K562 (cell line): ENCODE data around the gene SIGLEC6. TPM values are rescaled to one million over a fixed set of nuclear protein-coding genes. Genes with fewer than 3 reads are reported as not detected.
A peak's percentile ranks its signal among the peaks of the same experiment; 100 is the strongest.

Experiments
- ATF7 ChIP-seq: fragments of 450-650 bp; IDR thresholded peaks from 2 replicates; pipeline ENCODE4 v1.7.1; 2014; ENCODE audit warnings: mild to moderate bottlenecking, moderate library complexity
- EHMT2 ChIP-seq: fragments of 450-650 bp; IDR thresholded peaks from 2 replicates; pipeline ENCODE4 v1.6.1; 2018; ENCODE audit warnings: antibody characterized with exemption
- EP300 ChIP-seq: IDR thresholded peaks from 2 replicates; pipeline ENCODE4 v1.6.1; 2012; ENCODE audit warnings: low read length, improper control_type of control experiment
- EZH2 ChIP-seq: IDR thresholded peaks from 2 replicates; pipeline ENCODE4 v1.6.1; 2012; ENCODE audit warnings: low read depth, mild to moderate bottlenecking, inconsistent platforms, low read length, borderline replicate concordance
- GABPB2 ChIP-seq: fragments of 250-450 bp; sonication (Bioruptor Pico); conservative IDR thresholded peaks from 2 replicates; pipeline ENCODE4 v1.5.1; 2021; ENCODE audit warnings: mild to moderate bottlenecking
- HOMEZ ChIP-seq: fragments of 250-450 bp; sonication (Bioruptor Pico); IDR thresholded peaks from 2 replicates; pipeline ENCODE4 v1.4.0; 2020; ENCODE audit warnings: mild to moderate bottlenecking, moderate library complexity
- ID3 ChIP-seq, 2 experiments: fragments of 250-450 bp in 1 of 2; fragments of 450-650 bp in 1 of 2; sonication (Bioruptor Pico) in 1 of 2; IDR thresholded peaks; 2 replicates each; pipeline versions ENCODE4 v1.6.1 to v1.8.0; 2016 to 2021; ENCODE audit warnings: mild to moderate bottlenecking in 2 of 2, moderate library complexity in 2 of 2, missing compliant biosample characterization in 1 of 2, missing genetic modification characterization in 1 of 2
- MEIS2 ChIP-seq: fragments of 450-650 bp; IDR thresholded peaks from 2 replicates; pipeline ENCODE4 v1.6.1; 2014; ENCODE audit warnings: mild to moderate bottlenecking; ENCODE audit not compliant: partially characterized antibody
- MIER1 ChIP-seq: fragments of 450-650 bp; IDR thresholded peaks from 2 replicates; pipeline ENCODE4 v1.6.1; 2016; ENCODE audit warnings: antibody characterized with exemption, mild to moderate bottlenecking, low read depth
- MTA1 ChIP-seq: fragments of 450-650 bp; IDR thresholded peaks from 2 replicates; pipeline ENCODE4 v1.6.1; 2017; ENCODE audit warnings: borderline replicate concordance
- PHF8 ChIP-seq: fragments of 200-600 bp; sonication (generic); IDR thresholded peaks from 2 replicates; pipeline ENCODE4 v1.6.1; 2012; ENCODE audit warnings: mixed run types, mild to moderate bottlenecking, inconsistent platforms, low read length, moderate library complexity, borderline replicate concordance
- PURB ChIP-seq: sonication (generic); formaldehyde crosslinking; IDR thresholded peaks from 2 replicates; pipeline ENCODE4 v1.9.0; 2021; ENCODE audit warnings: low read depth, mild to moderate bottlenecking, missing genetic modification reagents
- RBM25 ChIP-seq: fragments of 200-400 bp; formaldehyde crosslinking; IDR thresholded peaks from 2 replicates; pipeline ENCODE4 v1.6.1; 2018; ENCODE audit warnings: low read length, low read depth, moderate library complexity; ENCODE audit not compliant: severe bottlenecking
- TEAD1 ChIP-seq, 2 experiments: fragments of 450-650 bp in 1 of 2; sonication (generic) in 1 of 2; formaldehyde crosslinking; IDR thresholded peaks; 2 replicates each; pipeline versions ENCODE4 v1.4.0 to v1.8.0; 2020 to 2022; ENCODE audit warnings: mild to moderate bottlenecking in 2 of 2, missing genetic modification reagents in 1 of 2
- TEAD4 ChIP-seq, 2 experiments: sonication (generic) in 1 of 2; formaldehyde crosslinking in 1 of 2; IDR thresholded peaks; 2 replicates each; pipeline versions ENCODE4 v1.6.1 to v1.8.0; 2012 to 2022; ENCODE audit warnings: borderline replicate concordance in 1 of 2, inconsistent platforms in 1 of 2, low read length in 1 of 2, mild to moderate bottlenecking in 1 of 2, missing genetic modification reagents in 1 of 2
- TGIF2 ChIP-seq: sonication (generic); formaldehyde crosslinking; IDR thresholded peaks from 2 replicates; pipeline ENCODE4 v1.8.1; 2022; ENCODE audit warnings: mild to moderate bottlenecking, missing genetic modification reagents, moderate library complexity
- ZBTB43 ChIP-seq: sonication (generic); formaldehyde crosslinking; IDR thresholded peaks from 2 replicates; pipeline ENCODE4 v1.8.0; 2023; ENCODE audit warnings: mild to moderate bottlenecking, missing genetic modification reagents
- ZNF507 ChIP-seq: conservative IDR thresholded peaks from 2 replicates; pipeline ENCODE4 v1.6.1; 2017; ENCODE audit warnings: missing genetic modification characterization, missing compliant biosample characterization
- ZNF511 ChIP-seq: sonication (generic); formaldehyde crosslinking; IDR thresholded peaks from 2 replicates; pipeline ENCODE4 v1.8.0; 2022; ENCODE audit warnings: mild to moderate bottlenecking, missing genetic modification reagents
- ZNF592 ChIP-seq: fragments of 450-650 bp; IDR thresholded peaks from 2 replicates; pipeline ENCODE4 v1.6.1; 2017; ENCODE audit warnings: antibody characterized with exemption, mild to moderate bottlenecking
- polyA plus RNA-seq, 8 experiments: library from polyadenylated mRNA; depleted of rRNA in 4 of 8; stranded (reverse) in 5 of 8; unstranded in 3 of 8; fragments of >200 nt; fragmentation: Nextera tagmentation in 2 of 8; fragmentation: Illumina TruSeq in 1 of 8; extraction: Ambion mirVana in 2 of 8; extraction: Trizol in 1 of 8; gene quantifications; 2 replicates each; pipeline versions ENCODE4 v1.2.1 to v1.2.3, GENCODE V29; 2011 to 2014; ENCODE audit warnings: inconsistent platforms in 1 of 8, missing spikeins in 1 of 8
- total RNA-seq, 7 experiments: library from RNA; depleted of rRNA in 6 of 7; stranded (reverse); fragments of >200 nt in 6 of 7; fragmentation: Illumina TruSeq in 2 of 7; extraction: Trizol in 2 of 7; gene quantifications; 2 replicates each; pipeline versions ENCODE4 v1.2.1 to v1.2.3, GENCODE V29; 2011 to 2021; ENCODE audit warnings: low replicate concordance in 1 of 7

SIGLEC6 gene
- total and polyA plus RNA-seq, 9 of the 15 experiments (the other 6 are each of a cell fraction or from before 2014, with no cell fraction given) = 0.03 to 17.5 (median 0.71) TPM

- TF ChIP-seq GABPB2 (CRISPR knock-in tag) (no peak), ZNF592 (peak; percentile 43), TGIF2 (CRISPR knock-in tag) (no peak), HOMEZ (no peak), EHMT2 (peak; percentile 74; the same call in 1 of the 2 replicates), ATF7 (peak; percentile 16; the same call in 1 of the 2 replicates), MIER1 (no peak), TEAD1 (CRISPR knock-in tag; IDR thresholded peaks at IDR 0.05) (peak; percentile 54 to 84; a peak in 2 of 4 replicates), EP300 (peak; percentile 75), RBM25 (no peak), TEAD4 (IDR thresholded peaks at IDR 0.05; ENCODE audit: low read length) (peak; percentile 71), TEAD4 (CRISPR knock-in tag; IDR thresholded peaks at IDR 0.05; ENCODE audit: borderline replicate concordance) (no peak), ZNF507 (tag) (no peak), MEIS2 (no peak), EZH2 (no peak), PHF8 (no peak), PURB (CRISPR knock-in tag) (no peak), MTA1 (peak; percentile 49; the same call in 1 of the 2 replicates), ZBTB43 (CRISPR knock-in tag) (no peak), ID3 (CRISPR knock-in tag; IDR thresholded peaks at IDR 0.05) (no peak), ID3 (tag; IDR thresholded peaks at IDR 0.05) (no peak), ZNF511 (CRISPR knock-in tag) (no peak)
Measured at GRCh38 chr19:51566489-51567100, 35.1 kb upstream of the SIGLEC6 start (continued).
